CD4-positive, alpha-beta memory T cell (primary cell): ENCODE measurements around the gene SCAMP3. TPM values are rescaled to one million over a fixed set of nuclear protein-coding genes. Genes with fewer than 3 reads are reported as not detected.

ENCODE experiments used
- CTCF ChIA-PET: fragments of 350-600 bp; sonication (Branson Sonifier 250); formaldehyde crosslinking; loops from one replicate; lab custom pipeline; 2021; ENCODE audit warnings: inconsistent platforms; ENCODE audit not compliant: partially characterized antibody; lab: Charles Lee
- POLR2A ChIA-PET: fragments of 350-600 bp; sonication (Branson Sonifier 250); formaldehyde crosslinking; loops from one replicate; lab custom pipeline; 2021; ENCODE audit not compliant: partially characterized antibody; lab: Charles Lee
- DNase-seq, 5 donors: peaks; one replicate each; pipeline versions ENCODE4 v3.0.0 to v3.0.0-alpha.2; 2020 to 2022; ENCODE audit warnings: mixed read lengths in 1 of 5
- H3K27ac ChIP-seq: one replicate; pipeline ENCODE4 v1.7.0; 2013; ENCODE audit warnings: low read depth, low read length
- H3K27me3 ChIP-seq: 2 replicates; pipeline ENCODE4 v1.7.0; 2013; ENCODE audit warnings: mild to moderate bottlenecking, low read length, moderate library complexity; ENCODE audit not compliant: insufficient read depth
- H3K36me3 ChIP-seq: 2 replicates; pipeline ENCODE4 v1.7.0; 2013; ENCODE audit warnings: mild to moderate bottlenecking, low read length, moderate library complexity; ENCODE audit not compliant: insufficient read depth
- H3K4me1 ChIP-seq: 2 replicates; pipeline ENCODE4 v1.7.0; 2013; ENCODE audit warnings: mild to moderate bottlenecking, low read length, moderate library complexity; ENCODE audit not compliant: insufficient read depth
- H3K4me3 ChIP-seq, 2 donors: one replicate each; pipeline ENCODE4 v1.7.0; 2013; ENCODE audit warnings: low read length in 2 of 2, mild to moderate bottlenecking in 1 of 2
- H3K9me3 ChIP-seq, 2 donors: one replicate each; pipeline ENCODE4 v1.7.0; 2013; ENCODE audit warnings: low read length in 2 of 2, control low read depth in 1 of 2; ENCODE audit not compliant: control insufficient read depth in 1 of 2
- H3K27ac Mint-ChIP-seq, 7 donors: one replicate each; pipeline ENCODE4 v1.8.0; 2020 to 2021; ENCODE audit warnings: mixed read lengths in 7 of 7, mild to moderate bottlenecking in 6 of 7, inconsistent platforms in 3 of 7, moderate library complexity in 3 of 7
- H3K27me3 Mint-ChIP-seq, 2 donors: one replicate each; pipeline ENCODE4 v1.8.0; 2020 to 2021; ENCODE audit warnings: mixed read lengths in 2 of 2
- H3K36me3 Mint-ChIP-seq, 2 donors: one replicate each; pipeline ENCODE4 v1.8.0; 2020 to 2021; ENCODE audit warnings: mixed read lengths in 2 of 2, inconsistent platforms in 1 of 2, mild to moderate bottlenecking in 1 of 2
- H3K4me1 Mint-ChIP-seq, 4 donors: one replicate each; pipeline ENCODE4 v1.8.0; 2020 to 2021; ENCODE audit warnings: mixed read lengths in 4 of 4, mild to moderate bottlenecking in 1 of 4
- H3K4me3 Mint-ChIP-seq, 8 donors: one replicate each; pipeline ENCODE4 v1.8.0; 2020 to 2021; ENCODE audit warnings: mixed read lengths in 8 of 8, mild to moderate bottlenecking in 7 of 8, moderate library complexity in 6 of 8, inconsistent platforms in 3 of 8
- H3K9me3 Mint-ChIP-seq, 8 donors: one replicate each; pipeline ENCODE4 v1.8.0; 2020 to 2021; ENCODE audit warnings: mixed read lengths in 8 of 8, mild to moderate bottlenecking in 5 of 8, inconsistent platforms in 3 of 8, moderate library complexity in 1 of 8
- intact Hi-C: fragments of 100-400 bp; cut with micrococcal nuclease; formaldehyde crosslinking; loops from one replicate; pipeline ENCODE4 v1.15.1; 2023
- polyA plus RNA-seq, 2 donors: library from polyadenylated mRNA; unstranded; fragments of 300-500 nt; fragmentation: Illumina TruSeq; gene quantifications; one replicate each; pipeline ENCODE4 v1.2.3, GENCODE V29; 2021
- total RNA-seq, 2 experiments: library from RNA; stranded (reverse); gene quantifications; one replicate each; pipeline ENCODE4 v1.2.3, GENCODE V29; 2021

The SCAMP3 gene
- total RNA-seq (100 to 1,000 TPM in 1 of 2 experiments, 10 to 100 TPM in 1; 94.4 to 101 TPM), polyA plus RNA-seq (100 to 1,000 TPM; 132 to 160 TPM)

DNA sequence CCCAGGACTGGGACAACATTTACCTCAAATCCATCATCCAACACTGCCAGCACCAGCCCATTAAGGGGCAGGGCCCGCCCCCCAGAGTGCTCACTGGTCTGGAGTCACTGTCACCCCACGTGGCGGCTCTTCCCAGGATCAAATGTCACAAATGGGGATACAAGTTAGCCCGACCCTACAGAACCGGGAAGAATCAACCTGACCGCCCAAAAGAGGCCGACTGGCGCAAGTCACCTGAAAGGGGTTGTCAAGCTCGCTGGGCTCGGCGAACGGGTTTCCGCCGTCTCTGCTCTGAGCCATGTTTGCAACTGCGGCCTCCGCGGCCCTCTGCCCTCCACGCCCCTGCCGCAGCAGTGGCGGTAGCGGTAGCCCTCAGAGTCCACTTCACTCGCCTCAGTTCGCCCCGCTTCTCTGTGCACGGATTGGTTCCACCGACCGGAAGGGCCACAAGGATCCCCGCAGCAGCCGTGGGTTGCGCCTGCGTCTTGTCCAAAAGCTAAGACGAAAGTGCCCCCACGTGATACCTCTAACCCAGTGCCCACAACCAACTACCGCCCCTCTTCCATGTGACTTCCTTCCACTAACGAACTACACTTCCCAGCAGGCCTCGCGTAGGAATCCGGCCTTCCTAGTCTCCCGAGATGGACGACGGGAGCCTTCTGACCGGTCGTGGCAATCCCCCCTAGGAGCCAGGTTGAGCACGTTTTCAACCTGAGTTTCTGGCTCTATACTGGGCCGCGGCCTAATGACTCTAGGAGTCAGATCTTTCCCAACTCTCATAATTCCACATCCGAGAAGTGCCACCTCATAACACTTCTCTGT lies at the start of gene SCAMP3:
Gene SCAMP3, minus strand, starts transcription at position 509 of the 822 bp plus-strand sequence. Its CDS starts 209 bp downstream, at position 300.
- H3K9me3 ChIP-seq, result no peaks in the 10 kb centered on the region
- Mint-ChIP-seq H3K4me3 (peak within 1 kb of the TSS; percentile 95 to 100 (median 99)), H3K27ac (peak within 1 kb of the TSS; percentile 86 to 99 (median 97)), H3K36me3 (peaks cover 41 to 72% of the 10 kb centered on the region in 2 donors), H3K27me3 (no peaks in the 10 kb centered on the region), H3K9me3 (peaks cover 0 to 3% (median 0%) of the 10 kb centered on the region in 8 donors), H3K4me1 (peaks cover 12 to 40% (median 30%) of the 10 kb centered on the region in 4 donors)
- no peaks in the 10 kb centered on the region for H3K27me3 ChIP-seq
- H3K27ac ChIP-seq, result peak within 1 kb of the TSS; percentile 86
- POLR2A ChIA-PET, result interaction anchor here (0.5 to 4.5 kb wide), 17 partner anchors 10 to 1021 kb away, joined by 3 to 59 read pairs (median 3); partner anchors contain the start of genes CLK2, FDPS, KRTCAP2 and PBXIP1
- peaks cover 45% of the 10 kb centered on the region for H3K36me3 ChIP-seq
- intact Hi-C loops, result loop anchor here (1.0 kb wide), 3 partner anchors 11 to 46 kb away; partner anchors contain the start of genes CLK2, FDPS and HCN3
- CTCF ChIA-PET, result interaction anchor here (0.9 to 4.7 kb wide), 9 partner anchors 11 to 329 kb away, joined by 3 to 77 read pairs (median 4); partner anchors contain the start of genes CLK2, FDPS and KRTCAP2
- peak within 1 kb of the TSS; percentile 94 for H3K4me3 ChIP-seq
- DNase-seq, result peak; percentile 82 to 94 (median 84)
- H3K4me1 ChIP-seq, result peaks cover 23% of the 10 kb centered on the region

DNA sequence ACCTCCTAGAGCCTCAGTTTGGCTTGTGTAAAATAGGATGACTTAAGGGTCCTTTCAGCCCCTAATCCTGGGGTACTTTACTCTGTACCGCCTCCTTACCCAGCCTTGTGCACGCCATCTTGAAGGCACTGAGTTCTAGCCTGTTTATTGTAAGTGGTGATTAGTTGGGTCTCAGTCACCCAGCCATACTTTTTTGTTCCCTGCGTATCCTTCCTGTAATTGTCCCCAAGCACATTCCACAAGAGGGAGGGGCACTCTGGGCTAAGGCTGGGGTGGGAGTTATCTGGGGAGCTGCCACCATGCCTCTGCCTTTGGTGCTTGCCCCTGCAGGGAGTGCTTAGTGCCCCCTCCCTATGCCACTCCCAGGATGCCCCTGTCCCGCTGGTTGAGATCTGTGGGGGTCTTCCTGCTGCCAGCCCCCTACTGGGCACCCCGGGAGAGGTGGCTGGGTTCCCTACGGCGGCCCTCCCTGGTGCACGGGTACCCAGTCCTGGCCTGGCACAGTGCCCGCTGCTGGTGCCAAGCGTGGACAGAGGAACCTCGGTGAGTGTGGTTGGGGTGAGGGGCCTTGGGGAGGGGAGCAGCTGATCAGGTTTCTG lies 47.4 kb upstream of the SCAMP3 start:
- H3K4me1 ChIP-seq, result peaks cover 22% of the 10 kb centered on the region
- H3K27me3 Mint-ChIP-seq, result no peaks in the 10 kb centered on the region
- H3K9me3 ChIP-seq, result no peaks in the 10 kb centered on the region
- DNase-seq, result no peak
- peak overlapping the region; percentile 92 to 97 for H3K4me3 ChIP-seq
- peaks cover 9 to 26% of the 10 kb centered on the region in 2 donors for H3K36me3 Mint-ChIP-seq
- H3K4me1 Mint-ChIP-seq, result peaks cover 18 to 44% (median 25%) of the 10 kb centered on the region in 4 donors
- peaks cover 0 to 1% (median 0%) of the 10 kb centered on the region in 8 donors for H3K9me3 Mint-ChIP-seq
- no peaks in the 10 kb centered on the region for H3K27me3 ChIP-seq
- POLR2A ChIA-PET, result interaction anchor here (0.8 kb wide), 1 partner anchor 14 kb away, joined by 4 read pairs; no protein-coding TSS in a partner anchor
- peak overlapping the region; percentile 90 for H3K27ac ChIP-seq
- intact Hi-C loops, result loop anchor here (5.0 kb wide), 1 partner anchor 117 kb away; no protein-coding TSS in a partner anchor
- CTCF ChIA-PET, result no interaction called here
- H3K27ac Mint-ChIP-seq, result peak overlapping the region; percentile 61 to 99 (median 97)
- H3K36me3 ChIP-seq, result peaks cover 8% of the 10 kb centered on the region
- H3K4me3 Mint-ChIP-seq, result peak overlapping the region; percentile 92 to 99 (median 97)

DNA sequence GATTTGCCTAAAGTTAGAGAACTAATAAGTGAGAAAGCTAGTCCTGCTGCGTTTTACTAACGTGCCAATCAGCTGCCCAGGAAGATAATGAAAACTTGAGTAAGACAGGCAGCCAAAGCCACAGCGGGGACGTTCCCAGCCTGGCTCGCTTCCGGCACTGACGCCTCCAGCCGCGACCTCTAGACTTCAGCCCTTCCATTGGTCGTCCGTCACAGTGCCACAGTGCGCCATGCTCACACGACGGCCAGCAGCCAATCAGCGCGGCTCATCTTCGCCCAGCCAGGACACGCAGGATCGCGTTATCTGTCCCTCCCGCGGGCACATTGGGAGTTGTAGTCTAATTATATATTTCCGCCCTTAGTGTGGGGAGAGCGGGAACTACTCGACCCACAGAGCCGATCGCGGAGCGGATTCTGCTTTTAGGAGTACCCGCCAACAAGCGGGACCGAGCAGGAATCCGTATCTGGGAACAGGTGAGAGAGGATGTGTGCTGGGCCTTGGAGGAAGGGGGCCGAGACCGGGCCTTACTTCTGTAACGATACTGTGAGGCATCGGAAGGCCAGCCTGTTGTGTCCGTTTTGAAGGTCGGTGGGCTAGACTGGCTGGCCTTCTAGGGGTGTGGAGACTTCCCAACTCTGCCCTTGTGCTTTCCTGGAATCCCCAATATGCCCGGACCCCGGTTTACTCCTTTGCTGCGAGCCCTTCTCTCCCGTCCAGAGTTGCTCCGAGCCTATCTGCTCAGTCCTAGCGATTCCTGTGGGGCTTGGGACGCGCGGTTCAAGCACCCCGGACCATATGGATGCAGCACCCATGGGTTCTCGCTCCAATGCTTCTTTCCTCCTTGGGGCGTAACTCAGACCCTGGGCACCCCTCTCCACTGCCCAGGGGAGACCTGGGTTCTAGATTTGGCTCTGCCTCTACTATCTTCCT lies 46.6 kb upstream of the SCAMP3 start, which contains the start of gene FDPS:
Gene FDPS, plus strand, starts transcription at position 374 of the 930 bp plus-strand sequence. CDS start 924 bp downstream, outside the sequence.
- peak within 1 kb of the TSS; percentile 92 to 99 (median 97) for H3K4me3 Mint-ChIP-seq
- H3K36me3 ChIP-seq, result peaks cover 8% of the 10 kb centered on the region
- no peaks in the 10 kb centered on the region for H3K9me3 ChIP-seq
- H3K27me3 ChIP-seq, result no peaks in the 10 kb centered on the region
- intact Hi-C loops, result loop anchor here (1.0 to 5.0 kb wide), 5 partner anchors 15 to 116 kb away; partner anchors contain the start of genes CLK2, HCN3 and SCAMP3
- peaks cover 9 to 26% of the 10 kb centered on the region in 2 donors for H3K36me3 Mint-ChIP-seq
- H3K4me1 ChIP-seq, result peaks cover 22% of the 10 kb centered on the region
- H3K27me3 Mint-ChIP-seq, result peaks cover 0 to 2% of the 10 kb centered on the region in 2 donors
- peak within 1 kb of the TSS; percentile 90 for H3K27ac ChIP-seq
- H3K4me3 ChIP-seq, result peak within 1 kb of the TSS; percentile 92 to 97
- peak; percentile 96 to 99 (median 98) for DNase-seq
- H3K27ac Mint-ChIP-seq, result peak within 1 kb of the TSS; percentile 88 to 99 (median 98)
- ChIA-PET CTCF (interaction anchor here (1.3 to 3.0 kb wide), 4 partner anchors 15 to 58 kb away, joined by 5 to 27 read pairs (median 10); no protein-coding TSS in a partner anchor), POLR2A (interaction anchor here (0.6 to 1.8 kb wide), 14 partner anchors 9 to 1151 kb away, joined by 3 to 14 read pairs (median 4); partner anchors contain the start of genes CLK2, RUSC1, SCAMP3 and THBS3)
- H3K9me3 Mint-ChIP-seq, result peaks cover 0 to 1% (median 0%) of the 10 kb centered on the region in 8 donors
- peaks cover 18 to 44% (median 25%) of the 10 kb centered on the region in 4 donors for H3K4me1 Mint-ChIP-seq

- H3K27ac Mint-ChIP-seq, result peak overlapping the region; percentile 54 to 96 (median 83)
- intact Hi-C loops, result loop anchor here (5.0 kb wide), 1 partner anchor 115 kb away; no protein-coding TSS in a partner anchor
- H3K4me3 ChIP-seq, result no peak overlapping the region
- peaks cover 22% of the 10 kb centered on the region for H3K4me1 ChIP-seq
- H3K4me3 Mint-ChIP-seq, result peak overlapping the region in 3 of 8 donors; percentile 25 to 99 (median 48)
- H3K4me1 Mint-ChIP-seq, result peaks cover 16 to 35% (median 23%) of the 10 kb centered on the region in 4 donors
- H3K36me3 ChIP-seq, result no peaks in the 10 kb centered on the region
- H3K27ac ChIP-seq, result peak overlapping the region; percentile 90
- no peak for DNase-seq
- CTCF ChIA-PET, result interaction anchor here (0.8 to 3.0 kb wide), 6 partner anchors 15 to 100 kb away, joined by 4 to 27 read pairs (median 6); no protein-coding TSS in a partner anchor
- H3K9me3 Mint-ChIP-seq, result no peaks in the 10 kb centered on the region
- H3K27me3 Mint-ChIP-seq, result peaks cover 0 to 3% of the 10 kb centered on the region in 2 donors
- POLR2A ChIA-PET, result interaction anchor here (0.8 to 1.8 kb wide), 10 partner anchors 10 to 256 kb away, joined by 3 to 14 read pairs (median 6); partner anchors contain the start of genes CLK2, RUSC1 and SCAMP3
- H3K27me3 ChIP-seq, result no peaks in the 10 kb centered on the region
- H3K36me3 Mint-ChIP-seq, result peaks cover 2 to 17% of the 10 kb centered on the region in 2 donors
- H3K9me3 ChIP-seq, result no peaks in the 10 kb centered on the region
Measured at GRCh38 chr1:155307247-155307740, 45.1 kb upstream of the SCAMP3 start.

DNA sequence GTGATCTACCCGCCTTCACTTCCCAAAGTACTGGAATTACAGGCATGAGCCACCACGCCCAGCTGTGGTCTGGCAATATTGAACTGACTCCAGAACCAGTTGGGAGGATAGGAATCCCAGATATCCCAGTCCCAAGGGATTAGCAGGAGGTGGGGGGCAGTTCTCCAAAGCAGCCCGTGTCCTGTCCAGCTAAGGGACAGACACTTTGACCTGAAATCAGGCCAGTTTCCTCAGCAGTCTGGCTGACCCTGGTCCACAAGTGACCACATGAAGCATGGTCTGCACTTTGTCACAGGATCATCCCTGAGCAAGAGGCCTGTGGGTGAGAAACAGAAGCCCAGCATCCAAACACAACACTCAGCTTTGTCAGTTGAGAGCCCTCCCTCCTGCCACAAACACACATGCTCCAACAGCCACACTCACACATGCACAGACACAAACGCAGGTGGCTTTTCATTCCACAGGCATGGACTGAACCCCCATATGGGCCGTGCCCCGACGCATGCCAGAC lies 43.8 kb upstream of the SCAMP3 start:
- Histone ChIP-seq H3K9me3 (no peaks in the 10 kb centered on the region), H3K27me3 (no peaks in the 10 kb centered on the region), H3K36me3 (no peaks in the 10 kb centered on the region), H3K4me1 (peaks cover 22% of the 10 kb centered on the region), H3K4me3 (no peak overlapping the region), H3K27ac (no peak overlapping the region)
- H3K4me1 Mint-ChIP-seq, result peaks cover 12 to 26% (median 20%) of the 10 kb centered on the region in 4 donors
- H3K9me3 Mint-ChIP-seq, result no peaks in the 10 kb centered on the region
- H3K4me3 Mint-ChIP-seq, result no peak overlapping the region
- peak overlapping the region in 4 of 7 donors; percentile 19 to 63 (median 36) for H3K27ac Mint-ChIP-seq
- ChIA-PET POLR2A (interaction anchor here (1.4 kb wide), 1 partner anchor 18 kb away, joined by 4 read pairs; no protein-coding TSS in a partner anchor), CTCF (interaction anchor here (0.7 to 3.0 kb wide), 2 partner anchors 44 to 55 kb away, joined by 3 to 27 read pairs; no protein-coding TSS in a partner anchor)
- H3K27me3 Mint-ChIP-seq, result peaks cover 3% of the 10 kb centered on the region in 2 donors
- DNase-seq, result no peak
- intact Hi-C loops, result loop anchor here (5.0 kb wide), 1 partner anchor 114 kb away; no protein-coding TSS in a partner anchor
- peaks cover 0 to 9% of the 10 kb centered on the region in 2 donors for H3K36me3 Mint-ChIP-seq
